CD14-positive monocyte (primary cell): Measurements from ENCODE around the gene KAT6B. TPM values are rescaled to one million over a fixed set of nuclear protein-coding genes. Genes with fewer than 3 reads are reported as not detected.

ENCODE experiments used
- DNase-seq, 3 donors: peaks; one replicate each; pipeline ENCODE4 v3.0.0-alpha.2; 2011 to 2022
- H2AFZ ChIP-seq: 2 replicates; pipeline ENCODE4 v1.6.0; 2012; ENCODE audit warnings: mild to moderate bottlenecking, low read depth, low read length, inconsistent platforms; ENCODE audit not compliant: insufficient read depth, poor library complexity, severe bottlenecking
- H3K27ac ChIP-seq, 2 donors: 1 replicate in 1 of 2; 2 replicates in 1 of 2; pipeline ENCODE4 v1.5.1; 2012 to 2013; ENCODE audit warnings: low read length in 2 of 2, control low read depth in 1 of 2, inconsistent platforms in 1 of 2, low read depth in 1 of 2, mild to moderate bottlenecking in 1 of 2
- H3K27me3 ChIP-seq, 2 donors: one replicate each; pipeline versions ENCODE4 v1.6.0 to v1.6.1; 2011 to 2013; ENCODE audit warnings: low read length in 2 of 2; ENCODE audit not compliant: control insufficient read depth in 2 of 2, insufficient read depth in 2 of 2
- H3K36me3 ChIP-seq, 2 donors: replicated peaks in 1 of 2; 1 replicate in 1 of 2; 2 replicates in 1 of 2; pipeline versions ENCODE4 v1.5.1 to v1.6.1; 2012 to 2013; ENCODE audit warnings: low read length in 2 of 2, control low read depth in 1 of 2, inconsistent platforms in 1 of 2, mild to moderate bottlenecking in 1 of 2; ENCODE audit not compliant: insufficient read depth in 2 of 2, control insufficient read depth in 1 of 2
- H3K4me1 ChIP-seq, 2 donors: 1 replicate in 1 of 2; 2 replicates in 1 of 2; pipeline versions ENCODE4 v1.5.1 to v1.6.1; 2012 to 2013; ENCODE audit warnings: low read length in 2 of 2, control low read depth in 1 of 2, inconsistent platforms in 1 of 2, mild to moderate bottlenecking in 1 of 2, moderate library complexity in 1 of 2; ENCODE audit not compliant: insufficient read depth in 2 of 2, control insufficient read depth in 1 of 2
- H3K4me2 ChIP-seq: replicated peaks from 2 replicates; pipeline ENCODE3; 2012; ENCODE audit warnings: low read length, moderate library complexity, mild to moderate bottlenecking; ENCODE audit not compliant: poor library complexity, severe bottlenecking; ENCODE audit errors: extremely low read depth
- H3K4me3 ChIP-seq, 3 experiments: fragments of 200-600 bp in 1 of 3; sonication (generic) in 1 of 3; replicated peaks in 1 of 3; 1 replicate in 2 of 3; 2 replicates in 1 of 3; pipeline ENCODE4 v1.5.1; 2011 to 2013; ENCODE audit warnings: low read length in 3 of 3, mild to moderate bottlenecking in 3 of 3, control low read depth in 2 of 3, low read depth in 2 of 3, inconsistent platforms in 1 of 3, moderate library complexity in 1 of 3
- H3K79me2 ChIP-seq: 2 replicates; pipeline ENCODE4 v1.6.0; 2012; ENCODE audit warnings: mild to moderate bottlenecking, control low read depth, inconsistent platforms, low read length, moderate library complexity; ENCODE audit not compliant: insufficient read depth
- H3K9ac ChIP-seq: 2 replicates; pipeline ENCODE4 v1.6.0; 2017; ENCODE audit warnings: low read length, mild to moderate bottlenecking; ENCODE audit not compliant: insufficient read depth, poor library complexity, severe bottlenecking
- H3K9me3 ChIP-seq, 2 donors: replicated peaks in 1 of 2; 1 replicate in 1 of 2; 2 replicates in 1 of 2; pipeline versions ENCODE4 v1.5.1 to v1.6.1; 2012 to 2013; ENCODE audit warnings: low read length in 2 of 2, control low read depth in 1 of 2; ENCODE audit not compliant: control insufficient read depth in 1 of 2, insufficient read depth in 1 of 2
- H4K20me1 ChIP-seq: 2 replicates; pipeline ENCODE4 v1.6.0; 2012; ENCODE audit warnings: mild to moderate bottlenecking, low read length, control low read depth, moderate library complexity; ENCODE audit not compliant: insufficient read depth
- H3K27ac Mint-ChIP-seq, 7 donors: one replicate each; pipeline ENCODE4 v1.8.0; 2020; ENCODE audit warnings: mild to moderate bottlenecking in 7 of 7, mixed read lengths in 7 of 7, moderate library complexity in 6 of 7, inconsistent platforms in 2 of 7
- H3K27me3 Mint-ChIP-seq, 3 donors: one replicate each; pipeline ENCODE4 v1.8.0; 2021 to 2022; ENCODE audit warnings: low read depth in 3 of 3, mild to moderate bottlenecking in 3 of 3, mixed read lengths in 3 of 3, moderate library complexity in 3 of 3, inconsistent platforms in 1 of 3
- H3K36me3 Mint-ChIP-seq, 2 donors: one replicate each; pipeline ENCODE4 v1.8.0; 2020; ENCODE audit warnings: mixed read lengths in 2 of 2, inconsistent platforms in 1 of 2, mild to moderate bottlenecking in 1 of 2
- H3K4me1 Mint-ChIP-seq: one replicate; pipeline ENCODE4 v1.8.0; 2020; ENCODE audit warnings: mild to moderate bottlenecking, mixed read lengths
- H3K4me3 Mint-ChIP-seq, 2 donors: one replicate each; pipeline ENCODE4 v1.8.0; 2020; ENCODE audit warnings: mild to moderate bottlenecking in 2 of 2, mixed read lengths in 2 of 2, moderate library complexity in 1 of 2
- H3K9me3 Mint-ChIP-seq, 7 donors: one replicate each; pipeline ENCODE4 v1.8.0; 2020 to 2022; ENCODE audit warnings: mixed read lengths in 7 of 7, mild to moderate bottlenecking in 6 of 7, moderate library complexity in 6 of 7, inconsistent platforms in 2 of 7
- CTCF ChIP-seq: fragments of 200-600 bp; IDR thresholded peaks from one replicate; pipeline ENCODE4 v1.8.0; 2022; ENCODE audit warnings: antibody characterized with exemption, mild to moderate bottlenecking
- WGBS: methylation state at CpG from one replicate; pipeline ENCODE4 v1.1.5; 2013; ENCODE audit warnings: missing lambda C conversion rate; ENCODE audit not compliant: insufficient coverage; 5-methylcytosine and 5-hydroxymethylcytosine counted together
- intact Hi-C, 2 donors: fragments of 100-400 bp; cut with micrococcal nuclease; formaldehyde crosslinking; loops; one replicate each; pipeline versions ENCODE4 v1.15.0 to v1.15.1; 2023
- polyA plus RNA-seq, 3 donors: library from polyadenylated mRNA; depleted of rRNA in 1 of 3; unstranded in 2 of 3; stranded (reverse) in 1 of 3; fragments of 300-500 nt in 2 of 3; fragments of >200 nt in 1 of 3; fragmentation: Illumina TruSeq in 2 of 3; gene quantifications; 1 replicate in 2 of 3; 2 replicates in 1 of 3; pipeline ENCODE4 v1.2.3, GENCODE V29; 2012 to 2021

Gene KAT6B
- polyA plus RNA-seq, 3 donors, result 3.3 to 6.4 (median 6.2) TPM

DNA sequence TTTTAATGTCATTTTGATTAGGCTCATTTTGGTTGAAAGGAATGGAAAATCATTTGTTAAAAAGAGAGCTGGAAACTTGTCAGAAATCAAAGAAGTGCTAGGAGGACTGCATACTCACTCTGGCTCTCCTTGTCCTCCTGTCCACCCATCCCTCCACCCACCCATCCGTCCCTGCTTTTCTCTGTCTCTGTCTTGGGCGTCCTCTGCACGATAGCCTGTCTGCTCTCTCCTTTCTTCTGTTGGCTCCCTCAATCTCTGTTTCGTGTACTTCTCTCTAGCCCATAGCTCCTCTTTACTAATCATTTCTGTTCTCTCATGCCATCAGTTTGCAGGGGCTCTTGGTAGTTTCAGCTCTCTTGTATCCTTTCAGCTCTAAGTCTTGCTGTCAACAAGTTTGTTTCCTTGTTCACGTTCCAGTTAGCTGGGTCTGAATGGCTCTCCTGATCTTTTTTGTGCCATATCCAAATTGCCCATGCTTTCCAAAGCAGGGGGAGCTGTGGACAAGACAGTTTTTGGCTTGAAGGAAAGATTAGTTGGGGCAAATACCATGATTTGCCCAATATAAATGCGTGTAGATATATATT lies 75.6 kb downstream of the KAT6B start:
- H4K20me1 ChIP-seq, result no peaks in the 10 kb centered on the region
- no peaks in the 10 kb centered on the region for H3K36me3 ChIP-seq
- no peaks in the 10 kb centered on the region for H3K9me3 ChIP-seq
- H3K9ac ChIP-seq, result no peak overlapping the region
- Mint-ChIP-seq H3K27me3 (no peaks in the 10 kb centered on the region), H3K9me3 (no peaks in the 10 kb centered on the region), H3K36me3 (peaks cover 0 to 2% of the 10 kb centered on the region in 2 donors), H3K4me3 (no peak overlapping the region), H3K27ac (peak overlapping the region in 1 of 7 donors; percentile 11), H3K4me1 (peaks cover 23% of the 10 kb centered on the region)
- no peak overlapping the region for H2AFZ ChIP-seq
- H3K4me2 ChIP-seq, result no peak overlapping the region
- H3K4me1 ChIP-seq, result peaks cover 9 to 11% of the 10 kb centered on the region in 2 donors
- H3K79me2 ChIP-seq, result peaks cover 35% of the 10 kb centered on the region
- no peak overlapping the region for H3K4me3 ChIP-seq
- intact Hi-C loops, result no loop called here
- no peak overlapping the region for H3K27ac ChIP-seq
- WGBS, result 94% methylated on average over 5 of the region's 6 CpGs
- DNase-seq, result no peak
- no peak for TF ChIP-seq CTCF
- no peaks in the 10 kb centered on the region for H3K27me3 ChIP-seq

DNA sequence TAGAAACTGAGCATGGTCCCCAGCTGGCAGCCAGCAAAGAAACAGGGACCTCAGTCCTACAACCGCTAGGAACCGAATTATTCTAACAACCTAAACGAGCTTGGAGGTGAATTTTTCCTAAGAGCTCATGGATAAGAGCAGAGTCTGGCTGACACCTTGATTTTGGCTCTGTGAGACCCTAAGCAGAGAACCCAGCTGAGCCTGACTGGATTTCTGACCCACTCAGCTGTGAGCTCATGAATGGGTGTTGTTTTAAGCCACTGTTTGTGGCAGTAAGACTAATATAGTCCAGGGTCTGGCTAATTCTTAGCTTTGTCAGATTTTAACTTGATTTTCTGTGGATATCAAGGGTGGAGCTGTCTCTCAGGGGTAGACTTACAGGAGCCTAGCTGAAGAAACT lies 77.1 kb downstream of the KAT6B start:
- H3K27ac ChIP-seq, result no peak overlapping the region
- peaks cover 4% of the 10 kb centered on the region in 2 donors for H3K4me1 ChIP-seq
- H3K4me3 Mint-ChIP-seq, result no peak overlapping the region
- TF ChIP-seq CTCF, result no peak
- WGBS, result 100% methylated on average over 3 of the region's 3 CpGs
- H2AFZ ChIP-seq, result no peak overlapping the region
- H3K27me3 Mint-ChIP-seq, result no peaks in the 10 kb centered on the region
- H3K36me3 ChIP-seq, result no peaks in the 10 kb centered on the region
- no peak overlapping the region for H3K27ac Mint-ChIP-seq
- intact Hi-C loops, result no loop called here
- H3K4me2 ChIP-seq, result no peak overlapping the region
- H3K4me3 ChIP-seq, result no peak overlapping the region
- peaks cover 10% of the 10 kb centered on the region for H3K4me1 Mint-ChIP-seq
- H4K20me1 ChIP-seq, result no peaks in the 10 kb centered on the region
- no peaks in the 10 kb centered on the region for H3K9me3 ChIP-seq
- peaks cover 0 to 2% of the 10 kb centered on the region in 2 donors for H3K36me3 Mint-ChIP-seq
- peaks cover 30% of the 10 kb centered on the region for H3K79me2 ChIP-seq
- no peak overlapping the region for H3K9ac ChIP-seq
- H3K9me3 Mint-ChIP-seq, result no peaks in the 10 kb centered on the region
- H3K27me3 ChIP-seq, result no peaks in the 10 kb centered on the region
- DNase-seq, result no peak
